Endothelial cell of umbilical vein (primary cell): ENCODE data around the gene MIA3. TPM values are rescaled to one million over a fixed set of nuclear protein-coding genes. Genes with fewer than 3 reads are reported as not detected.
A peak's percentile ranks its signal among the peaks of the same experiment; 100 is the strongest.

Experiments used
- BruUV-seq: library from RNA; stranded (reverse); fragments of 400-500 nt; replicated peaks from 2 replicates; lab custom pipeline; 2021; lab: Mats Ljungman, UMichigan
- CTCF ChIA-PET: fragments of 300-600, 350-600 bp; sonication (Branson Sonifier 250); formaldehyde crosslinking; loops from one replicate; lab custom pipeline; 2021; ENCODE audit warnings: antibody characterized with exemption, inconsistent platforms; lab: Charles Lee
- POLR2A ChIA-PET: fragments of 300-600, 350-600 bp; sonication (Branson Sonifier 250); formaldehyde crosslinking; loops from one replicate; lab custom pipeline; 2021; ENCODE audit warnings: antibody characterized with exemption, inconsistent platforms; lab: Charles Lee
- DNase-seq: peaks from one replicate; pipeline ENCODE4 v3.0.0-alpha.2; 2011; ENCODE audit warnings: low read depth, low spot score
- FAIRE-seq: peaks from 2 replicates; lab custom pipeline; 2011; peaks lifted over from hg19 to GRCh38; lab: Jason Lieb, UNC
- H2AFZ ChIP-seq: 2 replicates; pipeline ENCODE4 v1.6.0; 2012; ENCODE audit warnings: low read depth, low read length, control low read depth, inconsistent platforms
- H3K27ac ChIP-seq: 2 replicates; pipeline ENCODE4 v1.5.1; 2011; ENCODE audit warnings: low read depth, mild to moderate bottlenecking, control low read depth, low read length, moderate library complexity; ENCODE audit not compliant: insufficient read depth
- H3K27me3 ChIP-seq, 2 experiments: 2 replicates each; pipeline versions ENCODE4 v1.6.0 to v1.6.1; 2011; ENCODE audit warnings: low read length in 2 of 2, mixed read lengths in 1 of 2; ENCODE audit not compliant: control insufficient read depth in 2 of 2, insufficient read depth in 2 of 2
- H3K36me3 ChIP-seq, 2 experiments: 2 replicates in 1 of 2; 3 replicates in 1 of 2; pipeline ENCODE4 v1.5.1; 2011; ENCODE audit warnings: low read length in 2 of 2, mild to moderate bottlenecking in 1 of 2, moderate library complexity in 1 of 2; ENCODE audit not compliant: control insufficient read depth in 2 of 2, insufficient read depth in 2 of 2; ENCODE audit errors: extremely low read depth in 1 of 2
- H3K4me1 ChIP-seq: 3 replicates; pipeline ENCODE4 v1.5.1; 2011; ENCODE audit warnings: mild to moderate bottlenecking, low read length; ENCODE audit not compliant: control insufficient read depth, insufficient read depth; ENCODE audit errors: extremely low read depth
- H3K4me2 ChIP-seq: 2 replicates; pipeline ENCODE4 v1.6.1; 2011; ENCODE audit warnings: low read length, control low read depth, mixed read lengths; ENCODE audit not compliant: insufficient read depth
- H3K4me3 ChIP-seq, 3 experiments: fragments of 200-600 bp in 1 of 3; sonication (generic), shearing (Covaris generic) in 1 of 3; replicated peaks in 1 of 3; 2 replicates each; pipeline ENCODE4 v1.5.1; 2011 to 2016; ENCODE audit warnings: control low read depth in 3 of 3, low read length in 3 of 3, mild to moderate bottlenecking in 2 of 3, inconsistent platforms in 1 of 3, low read depth in 1 of 3, moderate library complexity in 1 of 3; ENCODE audit not compliant: insufficient read depth in 1 of 3
- H3K79me2 ChIP-seq: 2 replicates; pipeline ENCODE4 v1.6.0; 2012; ENCODE audit warnings: low read length, inconsistent platforms; ENCODE audit not compliant: control insufficient read depth, insufficient read depth
- H3K9ac ChIP-seq: replicated peaks from 2 replicates; pipeline ENCODE3; 2011; ENCODE audit warnings: low read length, control low read depth; ENCODE audit not compliant: insufficient read depth; ENCODE audit errors: extremely low read depth
- H3K9me1 ChIP-seq: replicated peaks from 3 replicates; pipeline ENCODE4 v1.6.0; 2011; ENCODE audit warnings: mild to moderate bottlenecking, low read length; ENCODE audit not compliant: control insufficient read depth, insufficient read depth; ENCODE audit errors: extremely low read depth
- H3K9me3 ChIP-seq: replicated peaks from 2 replicates; pipeline ENCODE4 v1.5.1; 2012; ENCODE audit warnings: low read length, inconsistent platforms; ENCODE audit not compliant: control insufficient read depth, insufficient read depth
- H4K20me1 ChIP-seq: replicated peaks from 2 replicates; pipeline ENCODE3; 2011; ENCODE audit warnings: mild to moderate bottlenecking, low read length; ENCODE audit not compliant: control insufficient read depth, insufficient read depth; ENCODE audit errors: extremely low read depth
- EZH2 ChIP-seq: IDR thresholded peaks from 2 replicates; pipeline ENCODE4 v1.6.1; 2012; ENCODE audit warnings: borderline replicate concordance, low read depth, mild to moderate bottlenecking, moderate library complexity, low read length, inconsistent platforms; ENCODE audit not compliant: severe bottlenecking
- FOS ChIP-seq: IDR thresholded peaks from 2 replicates; pipeline ENCODE4 v1.6.1; 2011; ENCODE audit warnings: mild to moderate bottlenecking, low read length, moderate library complexity, borderline replicate concordance; ENCODE audit not compliant: insufficient read depth
- GATA2 ChIP-seq: IDR thresholded peaks from 2 replicates; pipeline ENCODE4 v1.7.0; 2011; ENCODE audit warnings: low read depth, mild to moderate bottlenecking, moderate library complexity, mixed read lengths, low read length; ENCODE audit not compliant: insufficient read length, insufficient read depth
- JUN ChIP-seq: IDR thresholded peaks from 2 replicates; pipeline ENCODE4 v1.6.1; 2011; ENCODE audit warnings: borderline replicate concordance, low read depth; ENCODE audit not compliant: insufficient read length, insufficient read depth
- MYC ChIP-seq: IDR thresholded peaks from one replicate; pipeline ENCODE4 v1.6.1; 2011; ENCODE audit warnings: mild to moderate bottlenecking, low read depth, low read length
- POLR2A ChIP-seq: IDR thresholded peaks from 2 replicates; pipeline ENCODE4 v1.6.1; 2012; ENCODE audit warnings: low read depth, mild to moderate bottlenecking, control low read depth, low read length
- POLR2AphosphoS5 ChIP-seq: IDR thresholded peaks from 2 replicates; pipeline ENCODE4 v1.6.1; 2012; ENCODE audit warnings: low read depth, mild to moderate bottlenecking, control low read depth, low read length, moderate library complexity; ENCODE audit not compliant: insufficient read depth
- dilution Hi-C: fragments of 300-500 bp; cut with MboI; formaldehyde crosslinking; loops from one replicate; pipeline ENCODE4 v1.15.0; 2019; ENCODE audit warnings: low sequenced_read_pairs; ENCODE audit not compliant: extremely low pct_ligation_motif_present
- intact Hi-C: fragments of 100-400 bp; cut with micrococcal nuclease; formaldehyde crosslinking; loops from one replicate; pipeline ENCODE4 v1.10.0; 2022
- polyA plus RNA-seq, 4 experiments: library from polyadenylated mRNA; depleted of rRNA in 3 of 4; stranded (reverse) in 3 of 4; unstranded in 1 of 4; fragments of >200 nt; gene quantifications; 2 replicates each; pipeline versions ENCODE4 v1.2.1 to v1.2.3, GENCODE V29; 2011 to 2012; ENCODE audit warnings: missing spikeins in 1 of 4
- total RNA-seq: library from RNA; stranded (reverse); gene quantifications from 2 replicates; pipeline ENCODE4 v1.2.3, GENCODE V29; 2021
- TF ChIP-seq, protein P1 (sequence below): IDR thresholded peaks from 2 replicates; pipeline ENCODE4 v1.6.1; 2011; ENCODE audit not compliant: insufficient read depth, insufficient read length
- TF ChIP-seq, protein P2 (sequence below), 2 donors: IDR thresholded peaks; 1 replicate in 1 of 2; 2 replicates in 1 of 2; pipeline ENCODE4 v1.5.1; 2011; ENCODE audit warnings: low read length in 2 of 2, mild to moderate bottlenecking in 2 of 2, moderate library complexity in 2 of 2, control low read depth in 1 of 2, inconsistent platforms in 1 of 2, low read depth in 1 of 2; ENCODE audit not compliant: insufficient read depth in 1 of 2; ENCODE audit errors: extremely low read depth in 1 of 2

The MIA3 gene
- total and polyA plus RNA-seq, 2 donors (not counting 3 experiments of a cell fraction or from before 2014, with no cell fraction given): 63.7 to 108 TPM

DNA sequence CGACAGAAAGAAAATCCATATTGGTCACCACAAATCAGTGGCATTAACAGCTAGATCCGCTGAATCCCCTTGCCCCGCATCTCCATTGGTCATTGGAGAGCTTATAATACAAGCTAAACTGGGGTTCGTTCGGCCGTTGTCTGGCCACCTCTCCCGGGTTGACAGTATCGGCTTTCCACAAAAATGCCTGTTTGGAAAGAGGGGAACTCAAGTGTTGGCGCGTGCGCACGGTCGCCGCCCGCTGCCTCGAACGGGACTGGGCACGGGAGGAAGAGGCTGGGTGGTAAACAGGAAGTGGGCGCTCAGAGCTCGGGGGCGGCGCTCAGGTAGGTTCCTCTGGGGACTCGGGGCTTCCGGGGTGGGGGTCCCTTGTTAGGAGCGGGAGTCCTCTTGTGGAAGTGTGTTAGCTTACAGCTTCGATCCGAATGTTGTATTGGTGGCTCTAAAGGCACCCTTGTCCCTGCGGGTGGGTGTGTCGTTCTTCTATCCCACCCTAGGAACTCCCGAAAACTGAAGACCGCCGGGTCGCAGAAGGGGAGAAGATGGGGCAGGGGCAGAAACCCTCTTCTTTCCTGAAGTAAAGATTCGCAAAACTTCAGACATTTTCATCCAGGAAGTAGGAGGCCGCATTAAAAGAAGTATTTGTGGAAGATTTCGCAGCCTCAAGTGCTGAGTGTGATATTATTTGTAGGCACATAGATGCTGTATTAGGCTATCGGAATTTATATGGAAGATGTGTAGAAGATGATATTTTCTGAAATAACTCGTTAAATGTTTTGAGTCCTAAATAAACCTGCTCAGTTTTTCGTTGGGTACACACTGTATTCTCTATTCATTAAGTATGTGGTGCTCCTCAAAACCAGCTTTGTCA lies 95.4 kb downstream of the MIA3 start:
- DNase-seq (peak; percentile 97), FAIRE-seq (peak; percentile 87)
- CTCF ChIA-PET: interaction anchor here (1.0 to 2.2 kb wide), 7 partner anchors 72 to 411 kb away, joined by 3 to 6 read pairs (median 4); no protein-coding TSS in a partner anchor
- Histone ChIP-seq H3K27me3 (no peaks in the 10 kb centered on the region), H3K27ac (peak overlapping the region; percentile 90), H3K9ac (peak overlapping the region; percentile 99), H3K4me3 (peak overlapping the region; percentile 54 to 98 (median 92)), H3K9me3 (no peaks in the 10 kb centered on the region), H3K9me1 (no peaks in the 10 kb centered on the region), H3K4me1 (peaks cover 14% of the 10 kb centered on the region), H2AFZ (peak overlapping the region; percentile 83), H3K36me3 (peaks cover 0 to 2% of the 10 kb centered on the region in 2 experiments), H3K79me2 (peaks cover 43% of the 10 kb centered on the region), H4K20me1 (no peaks in the 10 kb centered on the region), H3K4me2 (peak overlapping the region; percentile 93)
- TF ChIP-seq EZH2 (no peak), MYC (peak; percentile 21)
- TF ChIP-seq, protein P1, sequence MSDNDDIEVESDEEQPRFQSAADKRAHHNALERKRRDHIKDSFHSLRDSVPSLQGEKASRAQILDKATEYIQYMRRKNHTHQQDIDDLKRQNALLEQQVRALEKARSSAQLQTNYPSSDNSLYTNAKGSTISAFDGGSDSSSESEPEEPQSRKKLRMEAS: peak; percentile 35
- dilution Hi-C loops: no loop called here
- no TSS peak for BruUV-seq
- POLR2A ChIA-PET: interaction anchor here (0.6 kb wide), 1 partner anchor 430 kb away, joined by 7 read pairs; the partner anchor contains the start of gene TLR5
- intact Hi-C loops: loop anchor here (1.0 to 10.0 kb wide), 3 partner anchors 69 to 281 kb away; no protein-coding TSS in a partner anchor

DNA sequence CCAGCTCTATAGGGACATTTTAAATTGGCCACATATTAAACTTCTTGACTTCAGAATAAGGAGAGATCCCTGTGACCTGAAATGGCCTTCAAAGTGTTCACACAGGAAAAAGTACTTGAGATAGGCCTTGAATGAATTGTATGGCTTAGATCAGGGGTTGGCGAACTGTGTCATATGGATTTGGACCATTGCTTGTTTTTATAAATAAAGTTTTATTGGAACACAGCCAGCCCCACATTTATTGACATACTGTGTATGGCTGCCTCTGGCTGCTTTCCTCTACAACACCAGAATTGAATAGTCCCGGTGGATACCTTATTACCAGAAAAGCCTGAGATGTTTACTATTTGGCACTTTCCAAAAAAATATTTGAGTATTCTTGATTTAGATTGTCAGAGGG lies 98.5 kb downstream of the MIA3 start:
- peaks cover 14% of the 10 kb centered on the region for H3K79me2 ChIP-seq
- H3K9me1 ChIP-seq: no peaks in the 10 kb centered on the region
- BruUV-seq: no TSS peak
- H3K9ac ChIP-seq: no peak overlapping the region
- no peaks in the 10 kb centered on the region for H3K27me3 ChIP-seq
- H2AFZ ChIP-seq: no peak overlapping the region
- no peak for DNase-seq
- peaks cover 5% of the 10 kb centered on the region for H3K4me1 ChIP-seq
- ChIA-PET CTCF (interaction anchor here (1.4 kb wide), 1 partner anchor 374 kb away, joined by 5 read pairs; no protein-coding TSS in a partner anchor), POLR2A (no interaction called here)
- H3K9me3 ChIP-seq: no peaks in the 10 kb centered on the region
- no peak overlapping the region for H3K4me3 ChIP-seq
- dilution Hi-C loops (no loop called here), intact Hi-C loops (loop anchor here (10.0 kb wide), 1 partner anchor 278 kb away; no protein-coding TSS in a partner anchor)
- no peaks in the 10 kb centered on the region for H4K20me1 ChIP-seq
- TF ChIP-seq POLR2A (no peak), GATA2 (no peak), MYC (no peak), POLR2AphosphoS5 (no peak), JUN (no peak), EZH2 (no peak), FOS (no peak)
- TF ChIP-seq, protein P2, sequence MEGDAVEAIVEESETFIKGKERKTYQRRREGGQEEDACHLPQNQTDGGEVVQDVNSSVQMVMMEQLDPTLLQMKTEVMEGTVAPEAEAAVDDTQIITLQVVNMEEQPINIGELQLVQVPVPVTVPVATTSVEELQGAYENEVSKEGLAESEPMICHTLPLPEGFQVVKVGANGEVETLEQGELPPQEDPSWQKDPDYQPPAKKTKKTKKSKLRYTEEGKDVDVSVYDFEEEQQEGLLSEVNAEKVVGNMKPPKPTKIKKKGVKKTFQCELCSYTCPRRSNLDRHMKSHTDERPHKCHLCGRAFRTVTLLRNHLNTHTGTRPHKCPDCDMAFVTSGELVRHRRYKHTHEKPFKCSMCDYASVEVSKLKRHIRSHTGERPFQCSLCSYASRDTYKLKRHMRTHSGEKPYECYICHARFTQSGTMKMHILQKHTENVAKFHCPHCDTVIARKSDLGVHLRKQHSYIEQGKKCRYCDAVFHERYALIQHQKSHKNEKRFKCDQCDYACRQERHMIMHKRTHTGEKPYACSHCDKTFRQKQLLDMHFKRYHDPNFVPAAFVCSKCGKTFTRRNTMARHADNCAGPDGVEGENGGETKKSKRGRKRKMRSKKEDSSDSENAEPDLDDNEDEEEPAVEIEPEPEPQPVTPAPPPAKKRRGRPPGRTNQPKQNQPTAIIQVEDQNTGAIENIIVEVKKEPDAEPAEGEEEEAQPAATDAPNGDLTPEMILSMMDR (IDR thresholded peaks at IDR 0.05; ENCODE audit: extremely low read depth in 1 of 2, insufficient read depth in 1 of 2, low read depth in 1 of 2, low read length in 2 of 2): no peak
- TF ChIP-seq, protein P1: no peak
- peaks cover 6 to 12% of the 10 kb centered on the region in 2 experiments for H3K36me3 ChIP-seq
- FAIRE-seq: no peak
- H3K27ac ChIP-seq: no peak overlapping the region
- H3K4me2 ChIP-seq: no peak overlapping the region
